Measurements from ENCODE around the gene RBM20.

RBM20 gene

DNA sequence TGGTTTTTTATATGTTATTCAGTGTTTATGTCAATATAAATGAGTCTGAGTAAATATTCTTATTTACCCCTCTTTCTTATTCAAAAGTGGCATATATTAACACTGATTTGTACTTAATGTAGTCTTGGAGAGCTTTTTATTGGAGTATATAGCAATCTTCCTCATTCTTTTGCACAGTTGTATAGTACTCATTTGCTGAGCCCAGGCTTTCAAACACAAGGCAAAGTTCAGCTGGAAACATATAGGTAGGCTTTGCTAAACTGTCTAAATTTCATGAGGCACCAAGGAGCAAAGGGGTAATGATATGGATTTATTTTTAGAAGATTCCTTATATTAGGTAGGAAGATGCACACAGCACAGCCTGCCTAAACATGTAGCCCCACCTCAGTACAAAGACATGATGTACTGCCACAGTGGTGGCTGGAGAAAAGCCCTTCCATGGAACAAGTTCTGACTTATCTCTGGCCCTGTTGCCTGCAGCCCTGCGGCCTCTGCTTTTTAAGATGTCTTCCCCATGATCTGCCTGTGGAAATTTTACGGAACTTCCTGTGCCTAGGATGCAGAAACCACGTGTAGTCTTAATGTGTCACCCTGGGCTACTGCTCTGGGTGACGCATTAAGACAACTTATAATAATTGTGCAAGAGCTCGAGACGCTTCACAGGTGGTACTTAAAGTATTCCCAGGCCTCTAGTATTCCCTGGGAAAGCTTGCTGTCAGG is 218.0 kb downstream of the RBM20 start:
- in situ Hi-C loops (cut with HindIII; ENCODE audit: low pct_ligation_motif_present, low sequenced_read_pairs), result no loop called here
- no peak for DNase-seq
- H3K27ac ChIP-seq, result no peak overlapping the region
- TF ChIP-seq CTCF (IDR thresholded peaks at IDR 0.05; ENCODE audit: low read depth, low read length, missing control alignments), result no peak
- no peak overlapping the region for H3K4me3 ChIP-seq (ENCODE audit: low read depth, low read length)
- H3K27me3 ChIP-seq (replicated peaks), result no peaks in the 10 kb centered on the region
- H3K36me3 ChIP-seq (replicated peaks), result no peaks in the 10 kb centered on the region

DNA sequence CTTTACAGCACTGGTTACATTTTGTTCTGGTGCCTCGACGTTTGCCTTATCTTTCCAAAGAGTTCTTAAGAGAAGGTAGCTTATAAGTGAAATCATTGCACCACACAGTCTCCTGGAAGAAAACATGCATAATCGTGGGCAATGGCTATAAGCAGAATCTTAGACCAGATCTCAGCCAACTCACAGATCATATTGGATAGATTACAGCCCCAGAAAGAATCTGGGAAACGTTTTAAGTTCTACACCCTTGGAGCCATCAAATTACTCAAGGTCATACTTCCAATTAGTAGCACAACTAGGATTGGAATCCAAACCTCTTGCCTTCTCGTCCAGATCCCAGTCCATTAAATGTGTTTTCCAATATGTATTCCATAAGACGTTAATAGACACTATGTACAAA is 218.8 kb downstream of the RBM20 start:
- in situ Hi-C loops (cut with HindIII; ENCODE audit: low pct_ligation_motif_present, low sequenced_read_pairs), result no loop called here
- H3K27me3 ChIP-seq (replicated peaks), result no peaks in the 10 kb centered on the region
- H3K4me3 ChIP-seq (ENCODE audit: low read depth, low read length), result no peak overlapping the region
- no peak for TF ChIP-seq CTCF (IDR thresholded peaks at IDR 0.05; ENCODE audit: low read depth, low read length, missing control alignments)
- H3K27ac ChIP-seq, result no peak overlapping the region
- DNase-seq, result no peak
- no peaks in the 10 kb centered on the region for H3K36me3 ChIP-seq (replicated peaks)

GRCh38 chr10:110863361-110863760 is 219.2 kb downstream of the RBM20 start:
- no peak for DNase-seq
- H3K4me3 ChIP-seq (ENCODE audit: low read depth, low read length), result no peak overlapping the region
- no peaks in the 10 kb centered on the region for H3K27me3 ChIP-seq (replicated peaks)
- H3K27ac ChIP-seq, result no peak overlapping the region
- in situ Hi-C loops (cut with HindIII; ENCODE audit: low pct_ligation_motif_present, low sequenced_read_pairs), result no loop called here
- H3K36me3 ChIP-seq (replicated peaks), result no peaks in the 10 kb centered on the region
- no peak for TF ChIP-seq CTCF (IDR thresholded peaks at IDR 0.05; ENCODE audit: low read depth, low read length, missing control alignments)

DNA sequence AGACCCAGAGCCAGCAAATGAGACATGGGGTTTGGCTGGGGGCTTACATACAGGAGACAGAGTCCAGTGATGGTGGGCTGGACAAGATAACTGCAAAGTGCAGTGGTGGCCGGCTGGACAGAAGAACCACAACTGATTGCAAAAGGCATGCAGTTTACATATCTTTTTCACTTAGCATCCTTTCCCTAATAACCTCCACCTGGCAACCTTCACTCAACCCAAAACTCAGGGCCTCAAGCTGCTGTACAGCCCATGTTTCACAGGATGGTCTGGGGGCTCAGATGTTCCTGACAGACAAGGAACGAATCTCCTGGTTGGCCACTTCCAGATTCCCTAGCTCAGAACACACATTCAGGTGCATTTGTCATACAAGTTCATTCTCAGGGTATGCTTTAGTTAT is 219.8 kb downstream of the RBM20 start:
- no peak overlapping the region for H3K27ac ChIP-seq
- in situ Hi-C loops (cut with HindIII; ENCODE audit: low pct_ligation_motif_present, low sequenced_read_pairs), result no loop called here
- no peaks in the 10 kb centered on the region for H3K27me3 ChIP-seq (replicated peaks)
- H3K4me3 ChIP-seq (ENCODE audit: low read depth, low read length), result no peak overlapping the region
- H3K36me3 ChIP-seq (replicated peaks), result no peaks in the 10 kb centered on the region
- no peak for TF ChIP-seq CTCF (IDR thresholded peaks at IDR 0.05; ENCODE audit: low read depth, low read length, missing control alignments)
- DNase-seq, result no peak

DNA sequence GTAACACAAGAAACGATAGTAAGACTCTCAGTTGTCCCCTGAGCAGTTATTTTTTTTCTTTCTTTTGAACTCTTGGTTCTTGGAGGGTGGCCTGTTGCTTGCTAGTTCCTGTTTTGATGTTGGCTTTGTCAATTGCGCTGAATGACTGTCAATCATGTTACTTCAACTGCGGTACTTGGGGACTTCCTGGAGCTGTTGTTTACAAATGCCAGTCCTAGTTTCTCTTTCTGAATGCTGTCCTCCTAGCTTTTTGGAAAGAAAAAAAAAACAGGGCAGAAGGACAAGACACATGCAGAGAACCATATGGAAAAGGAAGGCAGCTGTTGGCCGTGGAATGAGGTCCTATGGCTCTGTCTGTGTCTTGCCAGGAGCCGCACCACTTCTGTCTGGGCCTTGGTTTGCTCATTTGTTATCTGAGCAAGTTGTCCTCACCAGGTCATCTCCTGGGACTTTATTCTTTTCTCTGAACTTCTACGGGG is 220.6 kb downstream of the RBM20 start:
- H3K4me3 ChIP-seq (ENCODE audit: low read depth, low read length), result no peak overlapping the region
- in situ Hi-C loops (cut with HindIII; ENCODE audit: low pct_ligation_motif_present, low sequenced_read_pairs), result no loop called here
- DNase-seq, result no peak
- TF ChIP-seq CTCF (IDR thresholded peaks at IDR 0.05; ENCODE audit: low read depth, low read length, missing control alignments), result no peak
- H3K27ac ChIP-seq, result no peak overlapping the region
- no peaks in the 10 kb centered on the region for H3K36me3 ChIP-seq (replicated peaks)
- H3K27me3 ChIP-seq (replicated peaks), result no peaks in the 10 kb centered on the region

Data from brain microvascular endothelial cell (primary cell).